ENCODE measurements around the gene PRR20G.

The PRR20G gene

DNA sequence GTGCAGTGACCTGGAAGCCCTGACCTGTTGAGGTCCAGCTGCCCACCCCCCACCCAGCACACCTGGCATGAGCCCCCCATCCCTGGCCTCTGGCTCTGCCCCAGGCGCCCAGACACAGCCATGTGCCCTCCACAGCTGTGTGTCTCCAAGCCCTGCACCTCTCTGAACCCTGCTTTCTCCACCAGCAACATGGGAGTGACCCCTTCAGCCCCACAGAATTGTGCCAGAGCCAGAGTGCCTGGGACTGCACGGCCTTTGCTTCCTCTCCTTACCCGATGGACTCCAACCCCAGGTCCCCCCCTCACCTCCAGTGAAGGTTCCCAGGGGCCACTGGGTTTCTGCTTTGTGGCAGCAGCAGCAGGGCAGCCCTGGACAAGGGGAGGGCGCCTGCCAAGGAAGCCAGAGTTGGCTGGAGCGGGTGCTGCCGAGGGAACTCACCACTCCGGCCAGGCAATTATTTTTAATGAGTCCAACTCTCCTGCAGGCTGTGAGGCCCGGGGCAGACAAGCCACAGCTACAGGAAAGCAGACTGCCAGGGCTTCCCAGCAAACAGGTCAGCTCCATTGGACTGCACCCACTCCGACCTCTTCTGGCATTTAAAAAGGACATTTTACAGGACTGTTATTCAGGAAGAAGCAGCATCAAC, 24.1 kb downstream of the PRR20G start:
- no peak for DNase-seq (ENCODE audit: low read depth, low spot score)

DNA sequence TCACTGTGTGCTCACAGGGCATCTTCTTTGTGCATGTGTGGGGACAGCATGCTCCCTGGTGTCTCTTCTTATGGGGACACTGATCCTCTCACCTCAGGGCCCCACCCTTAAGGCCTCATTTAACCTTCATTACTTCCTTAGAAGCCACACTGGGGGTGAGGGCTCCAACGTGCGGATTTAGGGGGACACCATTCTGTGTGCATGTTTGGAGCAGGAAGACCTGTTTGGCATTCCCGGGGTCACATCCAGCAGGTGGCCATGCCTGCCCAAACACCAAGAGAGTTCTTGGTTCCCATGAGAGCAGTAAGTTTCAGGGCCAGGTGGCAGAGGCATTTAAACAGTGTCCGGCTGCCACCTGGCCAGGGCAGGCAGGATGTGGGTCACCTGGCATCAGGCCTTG, 24.8 kb downstream of the PRR20G start:
- no peak for DNase-seq (ENCODE audit: low read depth, low spot score)

DNA sequence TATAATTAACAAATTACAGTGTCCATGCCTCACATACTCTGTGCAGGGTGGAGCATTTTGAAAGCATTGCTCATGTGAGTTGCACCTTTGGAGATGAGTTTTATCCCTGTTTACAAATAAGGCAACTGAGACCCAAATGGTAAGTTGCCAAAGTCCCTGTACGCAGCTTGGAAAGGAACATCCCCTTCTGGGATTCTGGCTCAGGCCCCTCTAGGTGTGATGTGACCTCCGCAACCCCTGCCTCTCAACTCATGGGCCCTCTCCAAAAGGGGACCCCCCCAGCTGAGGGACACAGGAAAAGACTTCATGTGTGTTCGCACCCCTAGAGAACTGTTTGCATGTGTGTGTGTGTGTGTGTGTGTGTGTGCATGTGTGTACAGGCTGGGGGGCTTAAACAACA, 25.3 kb downstream of the PRR20G start:
- DNase-seq (ENCODE audit: low read depth, low spot score), result no peak

DNA sequence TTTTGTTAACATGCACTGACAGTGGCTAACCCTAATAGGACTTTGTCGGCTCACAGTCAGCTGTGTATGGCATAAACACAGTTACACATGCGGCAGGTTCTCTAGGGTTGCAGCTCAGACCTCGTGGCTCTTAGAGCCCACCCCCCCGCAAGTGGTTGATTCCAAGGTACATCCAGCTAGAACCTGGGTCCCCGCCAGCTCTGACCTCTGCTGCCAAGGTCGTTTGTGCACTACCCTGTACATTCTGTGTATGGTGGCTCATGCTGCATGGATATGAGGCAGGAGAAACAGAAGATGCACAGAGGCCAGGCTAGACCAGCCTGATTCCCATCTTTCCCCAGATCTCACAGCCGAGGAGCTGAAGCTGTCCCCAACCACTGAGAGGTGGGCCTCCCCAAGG, 25.9 kb downstream of the PRR20G start:
- no peak for DNase-seq (ENCODE audit: low read depth, low spot score)

DNA sequence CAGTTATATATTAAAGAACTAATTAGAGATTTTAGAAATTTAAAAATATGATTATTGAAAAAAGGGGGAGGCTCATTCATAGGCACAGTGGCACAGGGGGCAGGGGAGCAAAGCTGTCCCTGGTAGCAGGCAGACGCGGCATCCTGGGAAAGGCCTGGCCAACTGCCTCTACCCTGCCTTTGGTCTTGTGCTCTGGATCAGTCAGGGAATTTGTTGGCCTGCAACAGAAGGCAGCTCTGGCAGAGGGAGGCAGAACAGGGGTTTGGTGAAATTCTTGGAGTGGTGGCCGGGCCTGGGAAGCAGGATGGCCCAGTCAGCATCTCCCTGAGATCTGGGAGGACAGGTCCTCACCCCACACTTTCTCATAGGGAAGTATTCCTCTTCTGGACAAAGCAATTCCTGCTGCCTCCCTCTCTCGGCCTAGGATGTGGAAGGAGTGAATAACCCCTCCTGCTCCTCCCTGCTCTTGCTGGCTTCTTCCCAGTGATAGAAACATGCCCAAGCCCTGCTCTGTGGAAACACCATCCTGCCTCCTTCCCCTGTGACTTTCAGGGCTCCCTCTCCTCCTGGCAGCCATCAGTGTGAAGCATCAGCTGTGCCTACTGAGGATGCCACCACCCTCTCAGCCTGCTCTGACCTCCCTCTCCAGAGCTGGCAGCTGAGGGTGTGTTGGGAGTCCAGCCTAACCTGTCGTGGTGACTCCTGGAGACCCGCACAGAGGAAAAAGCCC, 26.9 kb downstream of the PRR20G start:
- DNase-seq (ENCODE audit: low read depth, low spot score), result no peak

DNA sequence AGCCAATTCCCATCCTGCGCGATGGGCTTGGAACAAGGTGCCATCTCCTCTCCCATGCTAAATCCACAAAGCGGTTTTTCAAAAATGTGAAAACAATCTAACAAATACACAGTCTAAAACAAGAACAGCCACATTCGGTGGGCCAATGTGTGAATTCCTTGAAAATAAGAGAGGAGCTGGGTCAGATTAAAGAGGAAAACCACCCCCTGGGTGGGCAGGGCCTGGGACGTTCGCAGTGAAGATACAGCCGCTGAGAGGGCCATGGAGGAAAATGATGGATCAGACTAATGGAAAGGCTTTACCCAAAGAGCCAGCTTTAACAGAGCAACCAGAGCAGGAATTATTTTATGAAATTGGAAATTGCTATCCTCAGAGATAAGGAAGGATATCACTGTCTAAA, 27.4 kb downstream of the PRR20G start:
- DNase-seq (ENCODE audit: low read depth, low spot score), result no peak

DNA sequence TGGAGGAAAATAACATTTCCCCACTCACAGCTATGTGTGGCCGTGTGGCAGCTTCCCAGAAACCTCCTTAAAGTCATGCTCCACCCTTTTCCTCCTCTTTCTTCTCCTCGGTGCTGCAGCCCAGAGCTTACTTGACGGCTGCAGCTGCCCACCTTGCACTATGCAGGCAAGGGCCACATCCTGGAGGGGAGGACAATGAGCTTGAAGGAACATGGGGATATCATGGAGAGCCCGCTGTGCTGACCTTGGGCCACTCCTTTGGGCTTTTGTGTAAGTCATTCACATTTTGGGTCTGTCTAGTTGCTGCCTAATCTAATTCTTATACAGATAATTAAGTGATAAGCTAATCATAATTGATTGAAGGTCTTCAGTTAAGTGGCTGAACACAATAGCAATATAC, 28.0 kb downstream of the PRR20G start:
- no peak for DNase-seq (ENCODE audit: low read depth, low spot score)

DNA sequence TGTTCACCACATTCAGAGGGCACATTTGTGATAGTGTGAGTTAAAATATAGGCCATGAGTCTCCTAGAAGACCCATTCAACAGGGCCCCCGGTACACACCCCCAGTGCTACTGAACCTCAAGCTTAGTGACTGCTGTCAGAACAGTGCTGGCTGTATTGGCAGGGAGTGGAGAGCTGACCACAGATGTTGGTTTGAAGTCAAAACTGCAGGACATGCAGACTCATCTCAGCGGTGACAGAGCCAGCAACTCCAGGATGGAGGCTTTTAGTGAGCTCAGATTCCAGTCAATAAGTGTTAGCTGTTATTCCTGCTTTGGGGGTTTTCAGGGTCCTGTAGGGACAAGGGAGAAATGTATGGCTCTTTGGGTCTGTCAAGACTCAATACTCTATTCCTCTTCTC, 29.1 kb downstream of the PRR20G start:
- no peak for DNase-seq (ENCODE audit: low read depth, low spot score)

DNA sequence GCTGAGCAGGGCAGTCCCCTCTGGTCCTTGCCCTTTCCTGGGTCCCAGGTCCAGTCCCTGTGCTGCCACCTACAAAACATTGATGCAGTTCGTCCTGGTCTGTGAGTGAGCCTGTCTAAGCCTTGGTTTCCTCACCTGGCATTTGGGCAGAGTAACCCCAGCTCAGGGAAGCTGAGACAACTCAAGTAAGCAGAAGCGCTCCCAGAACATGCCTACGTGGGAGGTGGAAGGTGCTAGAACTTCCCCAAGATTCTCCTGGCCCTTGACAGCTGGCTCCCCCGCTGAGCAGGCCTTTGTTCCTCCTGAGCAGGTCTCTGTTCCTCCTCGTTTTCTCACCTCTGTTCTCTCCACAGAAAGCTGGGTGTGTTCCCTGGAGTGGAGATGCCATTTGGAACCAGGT, 30.5 kb downstream of the PRR20G start:
- DNase-seq (ENCODE audit: low read depth, low spot score), result no peak

DNA sequence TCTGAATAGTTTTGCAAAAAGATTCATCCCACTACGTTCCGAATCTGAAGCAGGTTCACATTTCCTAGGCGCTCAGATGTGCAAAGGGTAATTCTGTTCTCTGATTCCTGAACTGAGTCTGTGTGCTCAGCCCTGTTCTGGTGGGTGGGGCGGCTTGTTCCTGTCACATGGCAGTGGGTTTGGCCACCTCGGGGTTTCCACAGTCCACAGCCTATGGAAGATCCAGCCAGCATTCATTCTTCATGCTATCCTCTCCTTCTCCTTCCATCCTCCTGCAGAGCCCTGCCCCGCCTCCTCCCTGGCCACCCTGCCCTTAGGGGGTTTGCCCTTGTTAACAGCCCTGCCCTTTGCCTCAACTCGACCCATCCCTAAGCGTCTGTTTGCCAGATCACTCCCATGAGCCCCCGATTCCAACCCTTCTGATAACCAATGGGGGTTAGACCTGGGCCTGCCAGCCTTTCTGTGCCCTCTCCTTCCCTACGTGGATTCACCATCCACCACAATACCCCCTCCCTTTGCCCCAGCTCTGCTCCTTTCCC, 31.0 kb downstream of the PRR20G start:
- DNase-seq (ENCODE audit: low read depth, low spot score), result no peak

DNA sequence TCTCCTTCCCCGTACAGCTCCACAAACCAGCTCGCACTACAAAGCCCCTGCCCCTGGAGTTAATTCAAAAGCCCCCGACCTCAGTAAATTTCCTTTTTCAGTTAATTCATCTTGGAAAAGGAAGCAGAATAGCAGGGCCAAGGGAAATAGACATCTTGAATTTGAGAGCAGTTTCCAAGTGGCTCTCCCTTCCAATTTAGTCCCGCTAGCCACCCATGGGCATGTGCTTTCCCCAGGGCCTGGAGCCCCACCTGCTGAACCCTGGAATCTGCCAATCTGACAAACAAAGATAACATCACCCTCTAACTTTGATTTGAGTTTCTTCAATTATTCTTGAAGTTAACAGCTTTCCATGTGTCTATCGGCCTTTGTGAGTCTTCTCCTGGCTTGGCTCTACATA, 31.7 kb downstream of the PRR20G start:
- no peak for DNase-seq (ENCODE audit: low read depth, low spot score)

DNA sequence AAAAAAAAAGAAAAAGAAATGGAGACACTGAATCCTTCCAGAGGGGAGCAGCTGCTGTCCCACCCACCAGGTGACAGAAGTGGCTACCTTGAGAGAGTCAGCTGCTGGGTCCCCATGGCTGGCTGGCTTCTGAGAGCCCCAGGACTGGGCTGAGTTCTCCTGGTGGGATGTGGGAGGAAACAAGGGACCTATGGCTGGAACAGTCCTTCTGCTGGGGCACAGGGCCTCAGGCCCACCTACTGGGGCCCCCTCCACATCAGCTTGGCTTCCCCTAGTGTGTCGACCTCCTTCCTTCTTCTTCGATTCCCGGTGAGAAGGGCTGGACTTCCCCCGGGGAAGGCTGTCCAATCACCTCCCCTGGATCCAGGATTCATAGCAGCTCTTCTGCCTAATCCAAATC, 32.3 kb downstream of the PRR20G start:
- DNase-seq (ENCODE audit: low read depth, low spot score), result no peak

DNA sequence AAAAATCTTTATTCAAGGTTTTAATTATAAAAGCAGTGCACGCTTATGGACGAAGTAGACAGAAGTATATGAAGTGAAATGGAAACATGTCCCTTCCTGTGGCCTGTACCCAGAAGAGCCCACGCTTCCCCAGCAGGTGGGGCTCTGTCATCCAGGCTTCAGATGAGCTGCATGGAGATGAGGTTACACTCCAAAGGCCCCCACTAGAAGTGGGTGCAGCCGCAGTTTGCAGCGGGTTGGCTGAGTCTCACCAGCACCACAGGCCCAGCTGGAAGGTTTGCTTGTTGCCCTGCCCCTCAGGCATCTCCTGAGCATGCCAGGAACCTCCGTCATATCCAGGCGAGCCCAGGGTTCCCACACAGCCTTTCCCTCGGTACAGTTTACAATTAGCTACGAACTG, 33.1 kb downstream of the PRR20G start:
- no peak for DNase-seq (ENCODE audit: low read depth, low spot score)

DNA sequence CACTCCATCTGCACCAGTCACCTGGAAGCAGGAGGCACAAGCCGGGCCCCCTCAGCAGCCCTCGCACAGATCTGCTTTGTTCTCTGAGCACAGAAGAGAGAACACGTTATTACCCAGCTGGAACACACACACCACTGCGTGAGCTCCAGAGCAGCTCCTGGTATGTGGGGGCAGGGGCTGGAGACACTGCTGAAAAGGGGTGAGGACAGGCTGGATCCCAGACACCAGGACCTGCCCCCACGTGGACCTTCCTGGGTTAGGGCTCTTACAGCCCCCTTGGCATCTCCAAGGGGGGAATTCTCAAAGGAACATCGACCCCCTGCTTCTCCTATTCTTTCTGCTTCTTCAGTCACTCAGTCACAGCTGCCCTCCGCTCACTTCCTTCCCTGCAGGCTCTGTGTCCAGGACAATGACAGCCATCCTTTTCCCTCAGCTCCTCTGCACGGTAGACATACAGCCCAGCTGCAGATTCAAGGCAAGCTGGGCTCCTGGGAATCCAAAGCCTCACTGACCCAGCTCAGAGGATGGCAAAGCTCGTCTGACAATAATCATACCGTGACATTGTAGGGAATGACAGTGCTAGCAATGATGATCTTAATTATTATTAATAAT, 33.7 kb downstream of the PRR20G start:
- no peak for DNase-seq (ENCODE audit: low read depth, low spot score)

DNA sequence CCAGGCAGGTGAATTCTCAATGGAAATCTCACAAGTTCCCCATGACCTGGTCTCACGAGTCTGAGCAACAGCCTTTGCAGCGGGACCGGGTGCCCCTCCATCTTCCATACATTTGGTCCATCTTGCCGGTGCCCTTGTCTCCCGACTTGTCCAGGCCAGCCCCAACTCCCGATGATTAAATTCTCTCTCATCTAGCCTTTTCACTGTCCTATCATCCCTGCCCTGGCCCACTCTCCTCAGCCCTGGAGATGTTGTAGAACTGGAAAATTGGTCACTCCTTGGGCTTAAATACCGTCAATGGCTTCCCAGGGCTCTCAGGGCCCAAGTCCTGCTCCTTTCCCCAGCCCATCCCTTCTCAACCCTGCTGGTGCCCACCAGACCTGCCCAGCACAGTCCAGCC, 34.4 kb downstream of the PRR20G start:
- DNase-seq (ENCODE audit: low read depth, low spot score), result no peak

DNA sequence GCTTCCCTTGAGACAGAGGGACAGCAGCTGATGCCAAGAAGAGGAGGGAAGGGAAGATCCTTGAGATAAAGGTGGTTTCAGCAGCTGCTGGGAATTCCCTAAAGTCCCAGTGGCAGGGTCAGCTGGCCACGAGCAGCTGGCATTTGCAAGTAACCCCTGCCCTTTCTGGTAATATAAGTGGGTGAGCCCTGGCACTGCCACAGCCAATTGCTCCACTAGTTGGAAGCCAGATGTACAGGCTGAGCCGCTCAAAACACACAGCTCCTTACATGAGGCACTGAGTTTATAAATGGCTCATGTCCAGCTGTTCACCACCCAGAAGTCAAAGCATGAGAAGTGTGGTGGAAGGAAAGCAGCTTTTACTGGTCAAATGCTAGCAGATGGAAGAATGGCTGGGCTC, 35.4 kb downstream of the PRR20G start:
- DNase-seq (ENCODE audit: low read depth, low spot score), result no peak

DNA sequence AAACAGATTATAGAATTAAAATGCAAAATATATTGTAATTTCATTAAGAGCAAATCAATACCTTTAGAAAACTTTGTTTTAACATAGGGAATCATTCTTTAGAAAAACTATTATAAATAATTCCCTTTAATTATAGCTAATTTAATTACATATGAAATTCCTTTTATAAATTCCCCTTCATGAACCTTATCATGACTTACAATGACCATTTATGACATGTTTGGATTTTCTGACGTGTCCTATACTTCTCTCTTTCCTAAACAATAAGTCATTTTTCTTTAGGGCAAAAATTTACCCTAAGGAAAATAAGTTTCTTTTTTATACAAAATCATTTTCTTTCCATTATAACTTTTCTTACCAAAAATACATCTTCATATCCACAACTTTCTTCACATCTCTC, 37.8 kb downstream of the PRR20G start:
- DNase-seq (ENCODE audit: low read depth, low spot score), result no peak

DNA sequence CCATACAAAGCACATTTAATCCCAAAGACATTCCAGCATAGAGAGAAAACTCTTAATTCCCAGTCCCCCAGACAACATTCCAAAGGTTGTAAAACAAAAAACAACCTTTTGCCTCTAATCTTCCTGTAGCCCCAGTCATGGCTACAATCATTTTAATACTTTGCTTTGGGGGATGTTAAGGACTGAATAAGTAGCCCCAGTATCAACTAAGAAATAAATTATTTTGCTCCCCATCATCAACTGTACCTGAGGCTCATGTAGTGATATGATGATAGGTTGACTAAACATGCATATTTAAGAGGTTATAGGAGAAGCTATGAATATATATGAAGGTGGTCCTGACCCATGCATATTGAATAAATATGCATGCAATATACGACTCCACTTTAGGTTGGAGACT, 40.6 kb downstream of the PRR20G start:
- no peak for DNase-seq (ENCODE audit: low read depth, low spot score)

DNA sequence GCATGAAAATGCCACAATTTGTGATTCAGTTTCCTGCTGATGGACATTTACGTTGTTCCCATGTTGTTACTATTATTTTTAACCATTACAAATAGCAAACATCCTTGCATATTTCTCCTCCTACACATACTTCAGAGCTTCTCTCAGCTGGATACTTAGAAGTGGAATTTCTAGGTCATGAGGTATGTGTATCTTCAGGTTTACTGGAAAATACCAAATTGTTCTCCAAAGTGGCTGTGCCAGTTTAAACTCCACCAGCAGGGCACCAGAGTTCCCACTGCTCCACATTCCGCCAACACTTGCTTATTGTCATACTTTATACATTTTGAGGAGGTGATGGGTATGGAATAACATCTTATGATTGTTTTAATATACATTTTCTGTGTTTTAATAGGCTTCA, 49.2 kb downstream of the PRR20G start:
- DNase-seq (ENCODE audit: low read depth, low spot score), result no peak

DNA sequence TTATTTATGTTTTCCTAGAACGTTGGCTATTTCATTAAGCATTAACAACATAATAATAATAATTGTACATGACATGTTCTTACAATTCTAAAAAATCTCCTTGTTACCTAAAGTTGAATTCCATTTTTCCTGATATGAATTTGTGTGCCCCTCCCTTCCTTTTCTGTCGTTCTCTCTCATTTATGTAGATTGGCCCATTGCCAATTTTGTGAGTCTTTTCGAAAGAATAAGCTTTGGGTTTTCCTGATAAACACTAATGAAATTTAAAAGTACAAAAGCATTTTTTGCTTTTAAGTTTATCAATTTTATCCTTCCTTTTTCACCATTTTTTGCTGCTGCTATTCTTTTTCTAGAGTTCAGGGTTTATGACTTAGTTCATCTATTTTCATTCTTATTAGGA, 50.0 kb downstream of the PRR20G start:
- no peak for DNase-seq (ENCODE audit: low read depth, low spot score)

DNA sequence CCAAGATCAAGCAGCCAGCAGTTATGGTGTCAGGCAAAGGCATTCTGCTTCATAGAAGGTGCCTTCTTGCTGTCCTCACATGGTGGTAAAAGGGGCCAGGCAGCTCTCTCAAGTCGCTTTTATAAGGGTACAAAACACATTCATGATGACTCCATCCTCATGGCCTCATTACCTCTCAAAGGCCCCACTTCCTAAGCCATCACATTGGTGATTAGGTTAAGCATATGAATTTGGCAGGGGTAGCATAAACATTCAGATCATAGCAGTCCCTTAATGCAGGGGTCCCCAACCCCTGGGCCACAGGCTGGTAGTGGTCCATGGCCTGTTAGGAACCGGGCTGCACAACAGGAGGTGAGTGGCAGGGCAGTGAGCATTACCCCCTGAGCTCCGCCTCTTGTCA, 52.1 kb downstream of the PRR20G start:
- no peak for DNase-seq (ENCODE audit: low read depth, low spot score)

DNA sequence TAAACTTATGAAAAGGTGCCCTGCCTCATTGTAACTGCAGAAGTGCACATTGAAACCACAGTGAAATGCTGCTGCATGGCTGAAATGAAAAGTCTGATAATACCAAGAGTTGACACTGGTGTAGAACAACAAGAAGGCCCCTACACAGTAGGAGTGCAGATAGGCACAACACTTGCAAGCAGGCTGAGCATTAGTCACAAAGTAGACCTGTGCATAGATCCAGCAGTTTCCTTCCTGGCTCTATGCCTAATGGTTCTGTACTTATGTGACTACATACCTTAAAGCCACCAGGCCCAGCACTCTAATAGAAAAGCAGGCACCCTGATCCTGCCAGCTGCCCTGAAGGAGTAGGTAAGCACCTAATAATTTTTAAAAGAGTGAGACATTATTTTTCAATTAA, 53.1 kb downstream of the PRR20G start:
- no peak for DNase-seq (ENCODE audit: low read depth, low spot score)
